Stimulated activated CD4-positive, alpha-beta T cell treated with anti-CD3 and anti-CD28 coated beads, Interleukin-4, amount 100 ng/mL, for 48 hours (primary cell): Measurements from ENCODE around the gene ZNF25.
"Not testable (repeated sequence)": the region's sequence is repeated elsewhere in the genome, so short reads cannot be mapped to it uniquely, and the experiment has no call there.

Source experiments
- DNase-seq, 2 donors: peaks; one replicate each; pipeline ENCODE4 v3.0.0-alpha.2; 2020; ENCODE audit warnings: low read depth in 2 of 2

Gene ZNF25

DNA sequence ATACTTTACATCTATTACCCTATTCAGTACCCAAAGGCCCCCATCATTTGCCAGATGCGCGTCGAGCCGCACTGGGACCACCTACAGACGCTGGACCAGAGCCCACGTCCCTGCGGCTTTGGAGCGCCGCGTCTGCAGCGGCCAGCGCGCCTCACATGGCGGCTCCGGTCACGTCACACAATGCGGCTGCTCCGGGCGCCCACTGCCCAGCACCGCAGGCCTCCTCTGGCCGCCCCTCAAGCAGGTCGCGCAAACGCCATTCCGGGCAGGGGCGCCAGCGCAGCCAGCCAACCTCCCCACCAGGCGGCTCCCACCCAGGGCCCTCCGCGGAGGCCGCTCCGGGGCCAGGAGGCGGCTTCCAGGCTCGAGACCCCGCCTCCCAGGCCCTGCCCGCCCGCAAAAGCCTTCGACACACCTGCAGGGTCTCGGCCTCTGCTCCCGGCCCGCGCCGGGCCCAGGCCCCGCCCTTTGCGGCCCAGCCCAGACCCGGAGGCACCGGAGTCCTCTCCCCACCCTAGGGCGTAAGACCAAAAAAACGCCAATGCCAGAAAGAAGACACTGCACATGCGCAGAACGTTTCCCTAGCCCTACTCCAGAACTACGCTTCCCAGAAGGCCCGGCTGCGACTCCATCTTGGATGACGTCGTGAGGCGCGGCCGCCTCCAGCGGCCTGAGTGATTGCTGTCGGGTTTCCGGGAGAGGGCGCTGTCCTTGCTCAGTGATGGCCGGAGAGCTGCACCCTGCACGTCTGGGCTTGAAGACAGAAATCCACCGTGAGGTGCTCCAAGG lies at the start of gene ZNF25:
Gene ZNF25, minus strand, starts transcription at position 557 of the 789 bp plus-strand sequence. CDS start 4,925 bp downstream, outside the sequence.
- peak; percentile 93 to 97 for DNase-seq

DNA sequence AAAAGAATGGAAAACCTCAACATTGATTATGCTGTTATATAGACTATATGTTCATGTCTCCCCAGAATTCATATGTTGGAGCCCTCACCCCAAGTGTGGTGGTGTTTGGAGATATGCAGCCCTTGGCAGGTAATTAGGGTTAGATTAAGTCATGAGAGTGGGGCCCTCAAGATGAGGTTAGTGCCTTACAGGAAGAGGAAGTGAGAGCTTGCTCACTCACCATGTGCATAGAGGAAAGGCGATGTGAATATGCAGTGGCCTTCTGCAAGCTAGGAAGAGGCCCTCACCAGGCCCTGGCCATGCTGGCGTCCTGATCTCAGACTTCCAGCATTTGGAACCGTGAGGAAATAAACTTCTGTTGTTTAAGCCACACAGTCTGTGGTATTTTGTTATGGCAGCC lies 48.8 kb upstream of the ZNF25 start:
- no peak for DNase-seq

DNA sequence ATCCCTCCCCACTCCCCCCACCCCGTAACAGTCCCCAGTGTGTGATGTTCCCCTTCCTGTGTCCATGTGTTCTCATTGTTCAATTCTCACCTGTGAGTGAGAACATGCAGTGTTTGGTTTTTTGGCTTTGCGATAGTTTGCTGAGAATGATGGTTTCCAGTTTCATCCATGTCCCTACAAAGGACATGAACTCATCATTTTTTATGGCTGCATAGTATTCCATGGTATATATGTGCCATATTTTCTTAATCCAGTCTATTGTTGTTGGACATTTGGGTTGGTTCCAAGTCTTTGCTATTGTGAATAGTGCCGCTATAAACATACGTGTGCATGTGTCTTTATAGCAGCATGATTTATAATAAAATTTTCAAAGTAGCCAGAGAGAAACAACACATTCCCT lies 42.7 kb upstream of the ZNF25 start:
- DNase-seq: not testable (repeated sequence)

DNA sequence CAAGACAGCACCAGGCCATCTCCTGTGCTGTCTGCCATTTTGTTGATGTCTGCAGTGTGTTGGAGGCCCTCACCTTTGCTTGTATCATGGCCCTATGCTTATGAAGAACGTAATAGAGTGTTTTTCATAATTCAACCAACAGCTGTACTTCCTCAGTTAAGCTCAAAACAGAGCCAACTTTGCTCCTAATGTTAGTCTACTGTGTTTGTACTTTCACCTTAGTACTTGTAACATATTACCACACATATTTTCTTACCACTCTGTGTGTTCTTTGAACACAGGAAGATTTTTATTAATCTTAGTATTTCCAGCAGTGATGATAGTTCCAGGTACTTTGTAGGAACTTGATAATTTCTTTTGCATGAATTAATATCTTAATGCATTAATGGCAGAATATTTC lies 39.9 kb upstream of the ZNF25 start:
- no peak for DNase-seq

DNA sequence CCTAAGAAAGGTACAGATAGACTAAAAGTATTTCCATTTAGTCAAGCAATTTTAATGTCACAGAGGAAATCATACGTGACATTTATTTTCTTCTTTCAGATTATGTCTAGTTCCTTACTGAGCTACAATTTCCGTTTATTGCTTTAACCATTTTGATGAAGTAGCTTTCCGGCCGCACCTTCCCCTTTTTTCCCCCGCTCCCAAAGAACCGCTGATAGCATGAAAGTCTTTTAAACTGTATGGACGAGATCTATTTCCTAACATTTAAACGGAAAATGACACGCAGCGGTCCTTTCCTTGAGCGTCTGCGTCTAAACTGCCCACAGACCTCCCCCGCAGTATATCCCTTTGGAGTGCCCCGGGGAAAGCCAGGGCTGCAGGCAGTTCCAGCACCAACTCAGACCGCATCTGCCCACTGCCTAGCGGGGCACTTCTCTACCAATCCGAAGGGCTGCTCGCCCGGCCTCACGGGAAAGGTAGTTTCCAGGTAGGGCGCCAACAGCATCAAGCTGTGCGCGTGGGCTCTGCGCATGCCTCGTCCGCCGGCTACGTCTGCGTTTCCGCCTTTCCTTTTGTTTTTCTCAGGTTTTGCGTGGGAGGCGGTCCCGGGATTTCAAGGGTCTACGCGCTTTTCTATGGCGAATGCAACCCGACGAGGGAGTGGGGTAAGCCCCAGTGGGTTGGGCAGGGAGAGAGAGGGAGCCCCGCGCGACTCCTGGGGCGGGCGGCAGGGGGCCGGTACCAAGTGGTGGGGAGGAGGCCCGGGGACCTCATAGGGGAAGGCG lies 33.9 kb upstream of the ZNF25 start, which contains the start of gene ZNF33A:
Gene ZNF33A, plus strand, starts transcription at position 557 of the 785 bp plus-strand sequence. CDS start 1,667 bp downstream, outside the sequence.
- DNase-seq: peak; percentile 74 to 88

DNA sequence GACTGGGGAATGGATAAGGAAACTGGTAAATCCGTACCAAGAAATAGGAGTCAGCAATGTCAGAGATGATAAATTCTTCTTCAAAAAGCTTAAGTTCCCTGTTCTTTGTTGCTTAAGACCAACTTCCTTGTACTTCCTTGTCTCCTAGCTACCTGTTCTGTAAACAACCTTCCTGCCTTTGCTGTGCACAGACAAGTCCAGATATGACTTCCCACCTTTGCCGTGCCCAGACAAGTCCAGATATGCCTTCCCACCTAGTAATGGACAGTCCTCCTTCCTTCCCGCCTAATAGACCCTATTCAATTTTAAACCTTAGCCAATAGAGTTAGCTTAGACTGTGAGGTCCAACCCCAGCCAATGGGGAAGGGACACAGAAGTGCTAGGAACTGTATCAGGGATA lies 31.5 kb upstream of the ZNF25 start:
- no peak for DNase-seq

DNA sequence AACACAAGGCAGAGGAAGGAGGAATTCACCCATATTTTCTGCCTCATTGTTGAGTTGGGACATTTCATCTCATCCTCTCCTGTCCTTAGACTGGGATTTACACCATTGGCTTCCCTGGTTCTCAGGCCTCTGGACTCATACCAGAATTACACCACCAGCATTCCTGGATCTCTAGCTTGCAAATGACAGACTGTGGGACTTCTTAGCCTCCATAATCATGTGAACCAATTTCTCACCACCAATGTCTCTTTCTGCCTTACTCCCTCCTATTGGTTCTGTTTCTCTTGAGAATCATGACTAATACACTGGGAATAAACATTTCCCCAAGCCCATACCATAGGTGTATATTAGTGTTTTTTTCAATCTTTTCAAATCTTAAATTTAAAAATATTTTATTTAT lies 31.1 kb upstream of the ZNF25 start:
- no peak for DNase-seq

DNA sequence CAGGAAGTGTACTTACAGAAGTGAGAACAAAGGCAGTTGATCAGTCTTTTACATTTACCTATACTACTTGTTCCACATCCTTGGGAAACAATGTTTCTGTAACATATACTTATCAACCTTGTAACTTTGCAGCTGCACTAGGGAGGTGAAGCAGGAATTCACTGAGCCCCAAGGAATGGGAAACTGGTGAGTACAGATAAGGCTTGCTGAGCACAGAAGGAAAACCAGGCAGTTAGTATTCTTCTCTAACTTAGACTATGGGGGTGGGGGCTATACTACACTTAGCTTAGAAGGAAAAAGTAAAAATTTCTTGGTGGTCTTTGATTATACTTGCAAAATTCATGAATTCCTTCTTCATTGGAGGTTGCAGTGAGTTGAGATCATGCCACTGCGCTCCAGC lies 27.1 kb upstream of the ZNF25 start:
- DNase-seq: no peak

GRCh38 chr10:38003026-38003425 lies 26.6 kb upstream of the ZNF25 start:
- no peak for DNase-seq

- DNase-seq: not testable (repeated sequence)
Observed at GRCh38 chr10:38000474-38000873, 24.0 kb upstream of the ZNF25 start.

DNA sequence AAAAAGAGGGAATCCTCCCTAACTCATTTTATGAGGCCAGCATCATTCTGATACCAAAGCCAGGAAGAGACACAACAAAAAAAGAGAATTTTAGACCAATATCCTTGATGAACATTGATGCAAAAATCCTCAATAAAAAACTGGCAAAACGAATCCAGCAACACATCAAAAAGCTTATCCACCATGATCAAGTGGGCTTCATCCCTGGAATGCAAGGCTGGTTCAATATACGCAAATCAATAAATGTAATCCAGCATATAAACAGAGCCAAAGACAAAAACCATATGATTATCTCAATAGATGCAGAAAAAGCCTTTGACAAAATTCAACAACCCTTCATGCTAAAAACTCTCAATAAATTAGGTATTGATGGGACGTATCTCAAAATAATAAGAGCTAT lies 22.5 kb upstream of the ZNF25 start:
- not testable (repeated sequence) for DNase-seq

- no peak for DNase-seq
Observed at GRCh38 chr10:37992083-37992482, 15.6 kb upstream of the ZNF25 start.

- DNase-seq: no peak
Observed at GRCh38 chr10:37991655-37992054, 15.2 kb upstream of the ZNF25 start.

- DNase-seq: no peak
Observed at GRCh38 chr10:37976880-37977203, 395 bp upstream of the ZNF25 start.

DNA sequence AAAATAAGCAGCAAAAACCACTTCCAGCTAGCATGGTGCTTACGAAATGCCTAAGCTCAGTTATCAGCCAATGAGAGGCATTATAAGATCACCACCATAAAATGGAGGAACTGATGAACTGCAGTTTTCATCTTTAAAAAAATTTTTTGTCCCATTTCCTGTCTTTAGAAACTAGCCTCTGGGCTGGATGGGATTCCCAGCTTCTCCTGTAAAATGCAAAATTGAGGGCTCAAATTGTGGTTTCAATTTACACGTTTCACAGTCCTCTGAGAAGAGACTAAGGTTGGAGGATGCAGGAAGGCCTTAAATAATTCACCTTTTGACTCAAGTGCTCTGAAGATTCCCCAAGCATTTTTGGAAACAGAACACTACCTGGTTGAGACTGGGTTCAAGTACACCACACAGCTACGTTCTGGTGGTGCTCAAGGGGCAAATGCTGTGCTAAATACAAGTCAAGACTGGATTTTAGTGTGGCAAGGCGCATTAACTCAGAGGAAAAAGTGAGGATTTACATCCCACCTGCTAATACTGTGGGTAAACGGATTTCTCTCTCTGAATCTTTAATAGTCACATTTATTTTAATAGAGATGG lies 951 bp downstream of the ZNF25 start:
- no peak for DNase-seq

GRCh38 chr10:37972396-37972795 lies 4.1 kb downstream of the ZNF25 start:
- DNase-seq: no peak

- no peak for DNase-seq
Observed at GRCh38 chr10:37965006-37965405, 11.4 kb downstream of the ZNF25 start.

DNA sequence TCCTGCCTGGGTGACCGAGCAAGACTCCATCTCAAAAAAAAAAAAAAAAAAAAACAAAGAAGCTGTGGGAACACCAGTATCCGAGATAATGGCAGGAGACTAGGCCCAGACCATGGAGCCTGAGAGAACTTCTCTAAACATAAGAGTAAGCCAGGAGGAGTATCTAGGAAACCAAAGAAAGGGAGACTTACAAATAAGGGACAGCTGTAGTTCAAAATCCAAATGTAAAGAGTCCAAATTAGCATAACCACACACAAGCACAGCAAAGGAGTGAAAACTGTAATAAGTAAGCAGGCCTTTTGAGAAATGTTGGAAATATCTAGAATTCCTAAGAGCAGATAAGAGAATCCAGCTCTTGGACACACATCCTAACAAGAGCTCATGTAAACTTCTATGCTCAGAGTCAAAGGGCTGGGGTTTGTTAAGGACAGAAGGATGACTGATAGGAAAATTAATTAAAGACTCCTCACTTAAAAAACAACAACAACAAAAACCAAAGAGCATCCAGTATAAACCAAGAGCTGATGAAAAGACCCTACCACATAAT lies 15.8 kb downstream of the ZNF25 start:
- DNase-seq: no peak

- DNase-seq: no peak
Observed at GRCh38 chr10:37957841-37958240, 18.6 kb downstream of the ZNF25 start.

- no peak for DNase-seq
Observed at GRCh38 chr10:37952926-37953325, 23.5 kb downstream of the ZNF25 start.

DNA sequence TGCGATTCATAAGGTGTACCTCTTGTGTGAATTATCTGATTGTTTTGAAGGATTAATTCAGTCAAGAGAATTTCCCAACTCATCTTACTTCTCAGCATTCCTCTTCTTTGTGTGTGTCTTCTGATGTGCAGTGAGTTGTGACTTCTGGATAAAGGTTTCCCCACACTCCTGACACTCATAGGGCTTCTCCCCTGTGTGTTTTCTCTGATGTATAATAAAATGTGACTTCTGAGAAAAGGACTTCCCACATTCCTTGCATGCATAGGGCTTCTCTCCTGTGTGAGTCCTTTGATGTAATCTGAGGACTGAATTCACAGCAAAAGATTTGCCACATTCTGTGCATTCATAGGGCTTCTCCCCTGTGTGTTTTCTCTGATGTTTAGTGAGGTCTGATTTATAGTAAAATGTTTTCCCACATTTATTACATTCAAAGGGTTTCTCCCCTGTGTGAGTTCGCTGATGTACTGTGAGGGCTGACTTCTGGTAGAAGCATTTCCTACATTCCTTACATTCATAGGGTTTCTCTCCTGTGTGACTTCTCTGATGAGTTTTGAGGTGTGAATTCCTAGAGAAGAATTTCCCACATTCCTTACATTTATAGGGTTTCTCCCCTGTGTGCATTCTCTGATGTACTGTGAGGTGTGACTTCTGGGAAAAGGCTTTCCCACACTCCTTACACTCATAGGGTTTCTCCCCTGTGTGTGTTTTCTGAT lies 24.2 kb downstream of the ZNF25 start:
- no peak for DNase-seq

GRCh38 chr10:37948210-37948609 lies 28.2 kb downstream of the ZNF25 start:
- DNase-seq: no peak
